Natural killer cell (primary cell): ENCODE data around the gene CRAMP1. TPM values are rescaled to one million over a fixed set of nuclear protein-coding genes. Genes with fewer than 3 reads are reported as not detected.

Source experiments
- ATAC-seq, 3 donors: fragments of 150-1000 bp in 2 of 3; fragments of 200-7000 bp in 1 of 3; cut with Tn5 transposase; 1 replicate in 1 of 3; 2 replicates in 2 of 3; pipeline ENCODE4 v1.10.0; 2021; ENCODE audit warnings: mild to moderate bottlenecking in 2 of 3, moderate library complexity in 2 of 3
- DNase-seq, 2 donors: peaks; one replicate each; pipeline versions ENCODE4 v3.0.0 to v3.0.0-alpha.2; 2013 to 2021; ENCODE audit warnings: mixed read lengths in 1 of 2
- H3K27ac ChIP-seq: one replicate; pipeline ENCODE4 v1.5.1; 2013; ENCODE audit warnings: mild to moderate bottlenecking, low read length
- H3K27me3 ChIP-seq: one replicate; pipeline ENCODE4 v1.6.1; 2013; ENCODE audit warnings: low read length; ENCODE audit not compliant: control insufficient read depth, insufficient read depth
- H3K36me3 ChIP-seq: one replicate; pipeline ENCODE4 v1.6.1; 2013; ENCODE audit warnings: low read length; ENCODE audit not compliant: control insufficient read depth, insufficient read depth
- H3K4me1 ChIP-seq: one replicate; pipeline ENCODE4 v1.6.1; 2013; ENCODE audit warnings: low read length; ENCODE audit not compliant: control insufficient read depth, insufficient read depth
- H3K4me3 ChIP-seq: one replicate; pipeline ENCODE4 v1.5.1; 2013; ENCODE audit warnings: low read length
- H3K9me3 ChIP-seq: one replicate; pipeline ENCODE4 v1.6.1; 2013; ENCODE audit warnings: low read length; ENCODE audit not compliant: control insufficient read depth, insufficient read depth
- H3K27ac Mint-ChIP-seq, 2 donors: one replicate each; pipeline ENCODE4 v1.8.0; 2022; ENCODE audit warnings: mild to moderate bottlenecking in 2 of 2, mixed read lengths in 2 of 2, moderate library complexity in 1 of 2
- H3K27me3 Mint-ChIP-seq, 2 donors: one replicate each; pipeline ENCODE4 v1.8.0; 2022; ENCODE audit warnings: low read depth in 2 of 2, mixed read lengths in 2 of 2
- H3K36me3 Mint-ChIP-seq: one replicate; pipeline ENCODE4 v1.8.0; 2022; ENCODE audit warnings: mixed read lengths
- H3K4me1 Mint-ChIP-seq, 2 donors: one replicate each; pipeline ENCODE4 v1.8.0; 2022; ENCODE audit warnings: mixed read lengths in 2 of 2
- H3K4me3 Mint-ChIP-seq: one replicate; pipeline ENCODE4 v1.8.0; 2022; ENCODE audit warnings: mild to moderate bottlenecking, moderate library complexity, mixed read lengths
- H3K9me3 Mint-ChIP-seq, 2 donors: one replicate each; pipeline ENCODE4 v1.8.0; 2022; ENCODE audit warnings: mixed read lengths in 2 of 2
- WGBS: methylation state at CpG from one replicate; pipeline ENCODE4 v1.1.7; 2013; ENCODE audit warnings: missing lambda C conversion rate; ENCODE audit not compliant: insufficient coverage; 5-methylcytosine and 5-hydroxymethylcytosine counted together
- intact Hi-C: fragments of 100-400 bp; cut with micrococcal nuclease; formaldehyde crosslinking; loops from one replicate; pipeline ENCODE4 v1.14.2; 2022
- total RNA-seq, 4 donors: library from RNA; stranded (reverse); fragments of 120-200 nt in 1 of 4; gene quantifications; one replicate each; pipeline versions ENCODE4 v1.2.3 to v1.2.4, GENCODE V29; 2013 to 2022
- TF ChIP-seq, protein P1 (sequence below): fragments of 200-600 bp; IDR thresholded peaks from one replicate; pipeline ENCODE4 v1.8.0; 2022; ENCODE audit warnings: antibody characterized with exemption

Gene CRAMP1
- total RNA-seq, 3 donors from 2014 or later (not counting 1 experiment from before 2014, with no cell fraction given): 47.8 to 49.8 (median 49.6) TPM

DNA sequence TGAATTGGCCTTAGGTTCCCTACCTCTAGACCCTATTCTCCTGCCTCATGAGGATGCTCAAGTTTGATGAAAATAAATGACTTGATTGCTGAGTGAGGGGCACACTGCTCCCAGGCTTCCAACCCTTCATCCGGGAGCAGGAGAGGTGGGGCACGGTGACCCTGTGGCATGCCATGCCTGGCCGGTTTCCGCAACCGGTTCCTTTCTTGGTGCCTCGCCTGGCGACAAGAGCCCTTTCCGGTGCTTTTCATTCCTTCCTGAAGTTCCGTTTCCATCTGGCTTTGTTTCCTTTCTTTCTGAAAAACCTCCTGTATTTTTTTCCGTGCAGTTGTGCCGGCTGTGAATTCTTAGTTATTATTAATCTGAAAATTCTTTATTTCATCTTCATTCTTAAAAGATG lies 27.7 kb downstream of the CRAMP1 start:
- 95% methylated on average over 9 of the region's 11 CpGs for WGBS

DNA sequence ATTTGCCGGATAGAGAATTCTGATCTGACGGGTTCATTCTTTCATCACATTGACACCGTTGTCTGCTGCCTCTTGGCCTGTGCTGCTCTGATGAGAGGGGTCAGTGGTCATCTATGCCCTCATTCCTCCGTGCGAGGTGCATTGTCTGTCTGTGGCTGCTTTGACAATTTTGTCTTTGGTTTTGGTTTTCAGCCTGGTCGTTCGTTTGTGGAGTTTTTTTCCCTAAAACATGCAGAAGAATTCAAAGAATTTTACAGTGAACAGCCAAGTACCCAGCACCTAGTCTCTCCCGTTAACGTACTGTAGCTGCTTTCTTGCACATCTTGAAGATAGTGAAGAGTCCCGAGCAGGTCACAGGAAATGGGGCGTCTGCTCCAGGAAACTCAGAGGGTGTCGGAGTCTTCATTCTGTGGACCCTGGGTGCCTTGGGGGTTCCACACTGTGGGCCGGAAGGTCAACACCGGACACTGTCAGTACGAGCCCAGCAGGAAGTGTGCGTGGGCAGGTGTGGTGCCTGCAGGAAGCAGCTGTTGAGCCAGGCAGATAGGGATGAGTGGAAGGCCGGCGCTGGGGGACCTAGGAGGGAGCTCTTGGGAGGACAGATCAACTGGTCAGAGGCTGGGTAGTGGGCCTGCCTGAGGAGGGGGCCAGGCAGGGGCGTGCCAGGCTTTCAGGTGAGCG lies 28.2 kb downstream of the CRAMP1 start:
- H3K36me3 ChIP-seq: peaks cover 40% of the 10 kb centered on the region
- peak overlapping the region; percentile 82 for H3K4me3 Mint-ChIP-seq
- intact Hi-C loops: no loop called here
- WGBS: 43% methylated on average over 19 of the region's 20 CpGs
- peak overlapping the region; percentile 2 for H3K4me3 ChIP-seq
- H3K9me3 ChIP-seq: no peaks in the 10 kb centered on the region
- no peaks in the 10 kb centered on the region for H3K9me3 Mint-ChIP-seq
- peaks cover 52 to 65% of the 10 kb centered on the region in 2 donors for H3K4me1 Mint-ChIP-seq
- H3K27me3 Mint-ChIP-seq: no peaks in the 10 kb centered on the region
- TF ChIP-seq, protein P1, sequence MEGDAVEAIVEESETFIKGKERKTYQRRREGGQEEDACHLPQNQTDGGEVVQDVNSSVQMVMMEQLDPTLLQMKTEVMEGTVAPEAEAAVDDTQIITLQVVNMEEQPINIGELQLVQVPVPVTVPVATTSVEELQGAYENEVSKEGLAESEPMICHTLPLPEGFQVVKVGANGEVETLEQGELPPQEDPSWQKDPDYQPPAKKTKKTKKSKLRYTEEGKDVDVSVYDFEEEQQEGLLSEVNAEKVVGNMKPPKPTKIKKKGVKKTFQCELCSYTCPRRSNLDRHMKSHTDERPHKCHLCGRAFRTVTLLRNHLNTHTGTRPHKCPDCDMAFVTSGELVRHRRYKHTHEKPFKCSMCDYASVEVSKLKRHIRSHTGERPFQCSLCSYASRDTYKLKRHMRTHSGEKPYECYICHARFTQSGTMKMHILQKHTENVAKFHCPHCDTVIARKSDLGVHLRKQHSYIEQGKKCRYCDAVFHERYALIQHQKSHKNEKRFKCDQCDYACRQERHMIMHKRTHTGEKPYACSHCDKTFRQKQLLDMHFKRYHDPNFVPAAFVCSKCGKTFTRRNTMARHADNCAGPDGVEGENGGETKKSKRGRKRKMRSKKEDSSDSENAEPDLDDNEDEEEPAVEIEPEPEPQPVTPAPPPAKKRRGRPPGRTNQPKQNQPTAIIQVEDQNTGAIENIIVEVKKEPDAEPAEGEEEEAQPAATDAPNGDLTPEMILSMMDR: no peak
- ATAC-seq: peak; percentile 33 to 43 (median 42)
- peaks cover 47% of the 10 kb centered on the region for H3K4me1 ChIP-seq
- peak overlapping the region; percentile 57 for H3K27ac ChIP-seq
- H3K27me3 ChIP-seq: no peaks in the 10 kb centered on the region
- H3K36me3 Mint-ChIP-seq: no peaks in the 10 kb centered on the region
- peak overlapping the region; percentile 90 to 96 for H3K27ac Mint-ChIP-seq
- no peak for DNase-seq

More for the DNA sequence above, 27.7 kb downstream of the CRAMP1 start:
- H3K9me3 Mint-ChIP-seq: no peaks in the 10 kb centered on the region
- peak overlapping the region; percentile 90 to 96 for H3K27ac Mint-ChIP-seq
- no peaks in the 10 kb centered on the region for H3K27me3 Mint-ChIP-seq
- peaks cover 49 to 69% of the 10 kb centered on the region in 2 donors for H3K4me1 Mint-ChIP-seq
- no peak for ATAC-seq
- H3K4me1 ChIP-seq: peaks cover 52% of the 10 kb centered on the region
- intact Hi-C loops: no loop called here
- TF ChIP-seq, protein P1: no peak
- no peaks in the 10 kb centered on the region for H3K9me3 ChIP-seq
- no peaks in the 10 kb centered on the region for H3K27me3 ChIP-seq
- H3K27ac ChIP-seq: peak overlapping the region; percentile 57
- no peak for DNase-seq
- no peak overlapping the region for H3K4me3 ChIP-seq
- H3K4me3 Mint-ChIP-seq: peak overlapping the region; percentile 82
- no peaks in the 10 kb centered on the region for H3K36me3 Mint-ChIP-seq
- H3K36me3 ChIP-seq: peaks cover 39% of the 10 kb centered on the region

DNA sequence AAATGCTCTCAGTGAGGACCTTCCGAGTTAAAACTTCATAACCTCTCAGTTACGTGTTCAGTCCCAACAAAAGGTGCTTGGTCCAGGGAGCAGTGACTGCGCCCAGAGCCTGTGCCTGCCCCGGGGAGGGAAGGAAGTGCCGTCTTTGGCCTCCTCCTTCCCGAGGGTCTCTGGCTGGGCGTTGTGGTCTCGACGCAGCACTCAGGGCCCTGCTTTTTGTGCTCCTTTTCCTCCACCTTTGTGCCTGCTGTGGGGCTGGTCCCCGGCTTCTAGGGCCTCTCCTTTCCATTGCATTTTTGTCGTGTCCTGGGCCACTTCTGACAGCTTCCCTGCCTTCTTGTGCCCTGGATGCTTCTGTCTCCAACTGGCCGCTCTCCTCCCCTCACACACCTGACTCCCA lies 29.1 kb downstream of the CRAMP1 start:
- Mint-ChIP-seq H3K9me3 (no peaks in the 10 kb centered on the region), H3K4me3 (peak overlapping the region; percentile 17), H3K4me1 (peaks cover 61 to 74% of the 10 kb centered on the region in 2 donors), H3K27ac (peak overlapping the region; percentile 90 to 96), H3K36me3 (no peaks in the 10 kb centered on the region), H3K27me3 (no peaks in the 10 kb centered on the region)
- WGBS: 94% methylated on average over 12 of the region's 12 CpGs
- Histone ChIP-seq H3K4me1 (peaks cover 55% of the 10 kb centered on the region), H3K36me3 (peaks cover 43% of the 10 kb centered on the region), H3K9me3 (no peaks in the 10 kb centered on the region), H3K27ac (no peak overlapping the region), H3K27me3 (no peaks in the 10 kb centered on the region), H3K4me3 (no peak overlapping the region)
- ATAC-seq (no peak), DNase-seq (no peak)
- intact Hi-C loops: no loop called here
- TF ChIP-seq, protein P1: no peak
